Neural cell (in vitro differentiated cells): ENCODE measurements around the gene TXNRD1. TPM values are rescaled to one million over a fixed set of nuclear protein-coding genes. Genes with fewer than 3 reads are reported as not detected.

ENCODE experiments used
- H2AFZ ChIP-seq: fragments of 200-600, 300-800 bp; sonication (generic), shearing (Covaris generic); 2 replicates; pipeline ENCODE4 v1.6.0; 2014; ENCODE audit warnings: low read depth, mild to moderate bottlenecking, antibody characterized with exemption, low read length, moderate library complexity
- H3F3A ChIP-seq: fragments of 200-600 bp; shearing (Covaris generic); 2 replicates; pipeline ENCODE4 v1.6.1; 2016; ENCODE audit warnings: mild to moderate bottlenecking, moderate library complexity, mixed read lengths, antibody characterized with exemption, low read length; ENCODE audit not compliant: insufficient read depth, poor library complexity, severe bottlenecking
- H3K27ac ChIP-seq: fragments of 200-600, 300-800 bp; sonication (generic), shearing (Covaris generic); 2 replicates; pipeline ENCODE4 v1.5.1; 2014; ENCODE audit warnings: mild to moderate bottlenecking, low read length, moderate library complexity
- H3K27me3 ChIP-seq: fragments of 300-800, 200-600 bp; sonication (generic), shearing (Covaris generic); 2 replicates; pipeline ENCODE4 v1.6.0; 2014; ENCODE audit warnings: mild to moderate bottlenecking, low read depth, low read length, moderate library complexity; ENCODE audit not compliant: insufficient read depth
- H3K36me3 ChIP-seq: fragments of 300-800, 200-600 bp; sonication (generic), shearing (Covaris generic); 2 replicates; pipeline ENCODE4 v1.5.1; 2014; ENCODE audit warnings: mild to moderate bottlenecking, antibody characterized with exemption, low read length, moderate library complexity; ENCODE audit not compliant: insufficient read depth
- H3K4me2 ChIP-seq: fragments of 300-800, 200-600 bp; sonication (generic), shearing (Covaris generic); 2 replicates; pipeline ENCODE4 v1.6.0; 2014; ENCODE audit warnings: mild to moderate bottlenecking, low read length
- H3K4me3 ChIP-seq: fragments of 300-800, 200-600 bp; sonication (generic), shearing (Covaris generic); 2 replicates; pipeline ENCODE4 v1.5.1; 2014; ENCODE audit warnings: mild to moderate bottlenecking, low read length, moderate library complexity
- H3K79me2 ChIP-seq: fragments of 200-600 bp; shearing (Covaris generic); replicated peaks from 2 replicates; pipeline ENCODE4 v1.6.0; 2014; ENCODE audit warnings: mild to moderate bottlenecking, low read length, moderate library complexity; ENCODE audit not compliant: insufficient read depth
- H3K9ac ChIP-seq: fragments of 300-800, 200-600 bp; sonication (generic), shearing (Covaris generic); 2 replicates; pipeline ENCODE4 v1.6.1; 2016; ENCODE audit warnings: mild to moderate bottlenecking, low read length, mixed read lengths
- H3K9me2 ChIP-seq: fragments of 200-600 bp; shearing (Covaris generic); 2 replicates; pipeline ENCODE4 v1.6.1; 2016; ENCODE audit warnings: mild to moderate bottlenecking, low read length, mixed read lengths; ENCODE audit not compliant: insufficient read depth
- H3K9me3 ChIP-seq: fragments of 200-600, 300-800 bp; sonication (generic), shearing (Covaris generic); 2 replicates; pipeline ENCODE4 v1.6.1; 2016; ENCODE audit warnings: mild to moderate bottlenecking, mixed run types, low read length, moderate library complexity, mixed read lengths
- H4K20me1 ChIP-seq: fragments of 200-600 bp; shearing (Covaris generic); 2 replicates; pipeline ENCODE4 v1.6.1; 2016; ENCODE audit warnings: mild to moderate bottlenecking, mixed run types; ENCODE audit not compliant: insufficient read depth
- CTCF ChIP-seq: fragments of 450-650 bp; IDR thresholded peaks from 2 replicates; pipeline ENCODE4 v1.5.1; 2014; ENCODE audit warnings: antibody characterized with exemption, mild to moderate bottlenecking, moderate library complexity; ENCODE audit not compliant: poor library complexity, severe bottlenecking
- EP300 ChIP-seq: fragments of 450-650 bp; conservative IDR thresholded peaks from 2 replicates; pipeline ENCODE4 v1.6.1; 2014; ENCODE audit warnings: antibody characterized with exemption, mild to moderate bottlenecking, moderate library complexity; ENCODE audit not compliant: poor library complexity, severe bottlenecking
- EZH2 ChIP-seq: fragments of 200-600, 300-800 bp; shearing (Covaris generic), sonication (generic); IDR thresholded peaks from 2 replicates; pipeline ENCODE4 v1.6.1; 2014; ENCODE audit warnings: antibody characterized with exemption, low read length, borderline replicate concordance, mild to moderate bottlenecking; ENCODE audit not compliant: insufficient read depth, poor library complexity, severe bottlenecking
- MXI1 ChIP-seq: fragments of 450-650 bp; conservative IDR thresholded peaks from 2 replicates; pipeline ENCODE4 v1.6.1; 2014; ENCODE audit warnings: antibody characterized with exemption, mild to moderate bottlenecking; ENCODE audit not compliant: poor library complexity, severe bottlenecking
- POLR2AphosphoS5 ChIP-seq: IDR thresholded peaks from 2 replicates; pipeline ENCODE4 v1.6.1; 2012
- RAD21 ChIP-seq: fragments of 450-650 bp; conservative IDR thresholded peaks from 2 replicates; pipeline ENCODE4 v1.6.1; 2014; ENCODE audit warnings: antibody characterized with exemption, mild to moderate bottlenecking, moderate library complexity
- REST ChIP-seq: IDR thresholded peaks from 2 replicates; pipeline ENCODE4 v1.6.1; 2012; ENCODE audit warnings: borderline replicate concordance
- SMC3 ChIP-seq: fragments of 450-650 bp; conservative IDR thresholded peaks from 2 replicates; pipeline ENCODE4 v1.6.1; 2014; ENCODE audit warnings: antibody characterized with exemption, mild to moderate bottlenecking, moderate library complexity; ENCODE audit not compliant: poor library complexity
- TAF1 ChIP-seq: IDR thresholded peaks from 2 replicates; pipeline ENCODE4 v1.6.1; 2012; ENCODE audit warnings: low read depth
- polyA plus RNA-seq: library from polyadenylated mRNA; depleted of rRNA; stranded (reverse); fragments of >200 nt; gene quantifications from 2 replicates; pipeline ENCODE4 v1.2.3, GENCODE V29; 2014

Gene TXNRD1
- polyA plus RNA-seq, 1 donor from 2014 or later: 59.6 TPM

- Histone ChIP-seq H3K36me3 (no peaks in the 10 kb centered on the region), H3K27ac (no peak overlapping the region), H3K79me2 (peaks cover 33% of the 10 kb centered on the region), H4K20me1 (no peaks in the 10 kb centered on the region), H2AFZ (no peak overlapping the region), H3K4me3 (no peak overlapping the region), H3K9ac (no peak overlapping the region), H3K27me3 (no peaks in the 10 kb centered on the region), H3K9me2 (no peaks in the 10 kb centered on the region), H3F3A (no peaks in the 10 kb centered on the region), H3K4me2 (peak overlapping the region; percentile 100), H3K9me3 (no peaks in the 10 kb centered on the region)
- TF ChIP-seq CTCF (no peak), TAF1 (no peak), MXI1 (no peak), EP300 (no peak), EZH2 (no peak), SMC3 (no peak), RAD21 (no peak), POLR2AphosphoS5 (no peak), REST (no peak)
These were observed 74.7 kb downstream of the TXNRD1 start for GRCh38 chr12:104290320-104290719.

- H3K9ac ChIP-seq: no peak overlapping the region
- no peak overlapping the region for H3K4me2 ChIP-seq
- peaks cover 38% of the 10 kb centered on the region for H3K79me2 ChIP-seq
- H4K20me1 ChIP-seq: no peaks in the 10 kb centered on the region
- H3K9me3 ChIP-seq: no peaks in the 10 kb centered on the region
- H3K36me3 ChIP-seq: peaks cover 4% of the 10 kb centered on the region
- no peaks in the 10 kb centered on the region for H3F3A ChIP-seq
- no peaks in the 10 kb centered on the region for H3K27me3 ChIP-seq
- no peak for TF ChIP-seq SMC3
- no peak for TF ChIP-seq TAF1
- no peak for TF ChIP-seq EZH2
- TF ChIP-seq REST: no peak
- TF ChIP-seq CTCF: no peak
- H3K4me3 ChIP-seq: no peak overlapping the region
- H3K27ac ChIP-seq: no peak overlapping the region
- H3K9me2 ChIP-seq: no peaks in the 10 kb centered on the region
- H2AFZ ChIP-seq: no peak overlapping the region
These were observed 75.3 kb downstream of the TXNRD1 start for GRCh38 chr12:104290855-104291254.
